BE2C (cell line): ENCODE measurements around the gene A4GALT. TPM values are rescaled to one million over a fixed set of nuclear protein-coding genes. Genes with fewer than 3 reads are reported as not detected.

Experiments used
- DNase-seq: peaks from one replicate; pipeline ENCODE4 v3.0.0-alpha.2; 2020
- H3K27me3 ChIP-seq: fragments of 250-450 bp; sonication (Bioruptor Pico); 2 replicates; pipeline ENCODE4 v1.5.1; 2020; ENCODE audit warnings: mild to moderate bottlenecking
- H3K36me3 ChIP-seq: fragments of 250-450 bp; sonication (Bioruptor Pico); 2 replicates; pipeline ENCODE4 v1.5.1; 2020; ENCODE audit warnings: mild to moderate bottlenecking
- H3K4me1 ChIP-seq: fragments of 250-450 bp; sonication (Bioruptor Pico); 2 replicates; pipeline ENCODE4 v1.5.1; 2020
- H3K4me3 ChIP-seq: 2 replicates; pipeline ENCODE4 v1.5.1; 2011; ENCODE audit warnings: low read depth, low read length
- H3K9me3 ChIP-seq: fragments of 250-450 bp; sonication (Bioruptor Pico); 2 replicates; pipeline ENCODE4 v1.5.1; 2020
- polyA plus RNA-seq: library from polyadenylated mRNA; unstranded; fragments of >200 nt; gene quantifications from one replicate; pipeline ENCODE4 v1.2.1, GENCODE V29; 2012; ENCODE audit warnings: low read depth, missing spikeins; ENCODE audit not compliant: insufficient read length, insufficient read depth
- TF ChIP-seq, protein P1 (sequence below): IDR thresholded peaks from 2 replicates; pipeline ENCODE4 v1.5.1; 2012; ENCODE audit warnings: mild to moderate bottlenecking, low read depth, low read length

Gene A4GALT, protein sequence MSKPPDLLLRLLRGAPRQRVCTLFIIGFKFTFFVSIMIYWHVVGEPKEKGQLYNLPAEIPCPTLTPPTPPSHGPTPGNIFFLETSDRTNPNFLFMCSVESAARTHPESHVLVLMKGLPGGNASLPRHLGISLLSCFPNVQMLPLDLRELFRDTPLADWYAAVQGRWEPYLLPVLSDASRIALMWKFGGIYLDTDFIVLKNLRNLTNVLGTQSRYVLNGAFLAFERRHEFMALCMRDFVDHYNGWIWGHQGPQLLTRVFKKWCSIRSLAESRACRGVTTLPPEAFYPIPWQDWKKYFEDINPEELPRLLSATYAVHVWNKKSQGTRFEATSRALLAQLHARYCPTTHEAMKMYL
- not detected for polyA plus RNA-seq

DNA sequence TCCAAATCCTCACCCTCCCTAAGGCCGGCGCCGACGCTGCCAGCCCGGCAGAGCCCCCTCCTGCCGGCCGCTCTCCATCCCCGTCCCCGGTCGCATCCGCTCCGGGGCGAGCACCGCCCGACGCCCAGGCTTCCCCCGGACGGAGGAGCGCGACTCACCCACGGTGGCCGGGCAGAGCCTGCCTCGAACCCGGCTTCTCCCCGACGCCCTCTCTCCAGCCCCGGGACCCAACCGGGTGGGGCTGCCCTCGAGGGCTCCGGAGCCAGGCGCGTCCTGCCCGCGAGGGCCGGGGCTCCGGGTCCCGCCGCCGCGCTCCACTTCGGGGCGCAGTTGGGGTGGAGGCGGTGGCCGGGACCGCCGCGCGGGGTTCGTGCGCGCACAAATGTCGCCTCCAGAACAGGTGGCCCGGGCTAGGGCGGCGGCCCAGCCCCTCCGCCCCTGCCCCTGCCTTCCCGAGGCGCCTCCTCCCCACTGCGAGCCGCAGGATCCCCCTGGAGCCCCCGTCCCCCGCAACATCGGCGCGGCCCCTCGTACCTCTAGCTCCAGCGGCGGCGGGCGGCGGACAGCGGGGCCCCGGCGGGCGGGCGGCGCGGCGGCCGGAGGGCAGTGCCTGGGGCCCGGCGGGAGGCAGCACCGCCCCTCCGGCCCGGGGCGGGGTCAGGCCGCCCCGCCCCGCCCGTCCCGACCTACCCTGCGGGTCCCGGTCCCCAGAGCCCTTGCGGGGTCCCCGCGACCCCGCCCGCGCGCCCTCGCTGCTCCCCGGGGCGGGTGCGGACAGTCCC lies at the start of gene A4GALT:
Gene A4GALT, minus strand, starts transcription at position 608 of the 782 bp plus-strand sequence. CDS start 26,919 bp downstream, outside the sequence.
- TF ChIP-seq, protein P1, sequence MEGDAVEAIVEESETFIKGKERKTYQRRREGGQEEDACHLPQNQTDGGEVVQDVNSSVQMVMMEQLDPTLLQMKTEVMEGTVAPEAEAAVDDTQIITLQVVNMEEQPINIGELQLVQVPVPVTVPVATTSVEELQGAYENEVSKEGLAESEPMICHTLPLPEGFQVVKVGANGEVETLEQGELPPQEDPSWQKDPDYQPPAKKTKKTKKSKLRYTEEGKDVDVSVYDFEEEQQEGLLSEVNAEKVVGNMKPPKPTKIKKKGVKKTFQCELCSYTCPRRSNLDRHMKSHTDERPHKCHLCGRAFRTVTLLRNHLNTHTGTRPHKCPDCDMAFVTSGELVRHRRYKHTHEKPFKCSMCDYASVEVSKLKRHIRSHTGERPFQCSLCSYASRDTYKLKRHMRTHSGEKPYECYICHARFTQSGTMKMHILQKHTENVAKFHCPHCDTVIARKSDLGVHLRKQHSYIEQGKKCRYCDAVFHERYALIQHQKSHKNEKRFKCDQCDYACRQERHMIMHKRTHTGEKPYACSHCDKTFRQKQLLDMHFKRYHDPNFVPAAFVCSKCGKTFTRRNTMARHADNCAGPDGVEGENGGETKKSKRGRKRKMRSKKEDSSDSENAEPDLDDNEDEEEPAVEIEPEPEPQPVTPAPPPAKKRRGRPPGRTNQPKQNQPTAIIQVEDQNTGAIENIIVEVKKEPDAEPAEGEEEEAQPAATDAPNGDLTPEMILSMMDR, result no peak
- H3K9me3 ChIP-seq, result no peaks in the 10 kb centered on the region
- H3K36me3 ChIP-seq, result no peaks in the 10 kb centered on the region
- H3K27me3 ChIP-seq, result peaks cover 63% of the 10 kb centered on the region
- H3K4me1 ChIP-seq, result no peaks in the 10 kb centered on the region
- no peak within 1 kb of the TSS; the same call in 1 of the 2 replicates for H3K4me3 ChIP-seq
- no peak for DNase-seq

DNA sequence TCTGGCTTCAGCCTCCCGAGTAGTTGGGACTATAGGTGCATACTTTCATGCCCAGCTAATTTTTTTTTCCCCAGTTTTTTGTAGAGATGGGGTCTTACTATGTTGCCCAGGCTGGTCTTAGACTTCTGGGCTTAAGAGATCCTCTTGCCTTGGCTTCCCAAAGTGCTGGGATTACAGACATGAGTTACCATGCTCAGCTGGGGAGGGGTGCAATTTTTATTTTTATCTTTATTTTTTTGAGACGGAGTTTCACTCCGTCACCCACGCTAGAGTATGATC lies 49.7 kb upstream of the A4GALT start:
- H3K4me3 ChIP-seq, result no peak overlapping the region
- H3K27me3 ChIP-seq, result no peaks in the 10 kb centered on the region
- peaks cover 9% of the 10 kb centered on the region for H3K4me1 ChIP-seq
- H3K36me3 ChIP-seq, result no peaks in the 10 kb centered on the region
- H3K9me3 ChIP-seq, result no peaks in the 10 kb centered on the region
- TF ChIP-seq, protein P1, result no peak
- no peak for DNase-seq

DNA sequence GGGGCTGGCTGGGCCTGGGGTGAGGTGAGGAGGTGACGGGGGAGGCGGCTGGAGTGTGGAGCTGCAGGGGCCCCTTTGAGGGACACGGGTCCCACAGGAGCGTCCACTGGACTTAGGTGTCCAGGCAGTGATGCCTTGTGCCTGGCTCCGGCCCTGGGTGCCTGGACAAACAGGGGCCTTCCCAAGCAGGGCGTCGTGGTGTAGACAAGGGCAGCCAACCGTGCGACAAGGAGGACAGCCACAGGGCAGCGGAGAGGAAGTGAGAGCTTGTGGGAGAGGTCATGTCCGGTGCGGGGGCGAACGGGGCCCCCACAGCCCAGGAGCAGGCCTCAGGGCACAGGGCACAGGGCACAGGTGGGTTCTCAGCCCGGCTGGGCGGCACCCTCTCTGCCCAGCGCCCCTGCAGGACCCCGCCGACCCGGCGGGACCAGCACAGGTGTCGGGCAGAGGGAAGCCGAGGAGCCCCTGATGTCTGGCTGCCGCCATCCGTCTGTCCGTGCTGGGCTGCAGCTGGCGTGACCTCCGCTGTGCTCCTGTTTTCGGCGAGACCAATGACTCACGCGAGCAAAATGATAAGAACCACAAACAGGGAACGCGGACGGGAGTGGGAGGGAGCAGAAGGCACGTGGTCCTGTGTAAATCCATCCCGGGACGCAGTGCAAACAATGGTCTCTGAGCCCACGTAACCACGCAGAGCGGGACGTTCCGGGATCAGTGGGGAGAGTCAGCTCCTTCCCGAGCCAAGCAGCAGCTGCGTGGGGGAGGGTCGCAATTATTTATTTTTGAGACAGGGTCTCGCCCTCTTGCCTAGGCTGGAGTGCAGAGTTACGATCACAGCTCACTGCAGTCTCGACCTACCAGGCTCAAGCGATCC lies 49.1 kb upstream of the A4GALT start:
- Histone ChIP-seq H3K4me3 (peak overlapping the region; percentile 7; the same call in 1 of the 2 replicates), H3K4me1 (peaks cover 9% of the 10 kb centered on the region), H3K9me3 (no peaks in the 10 kb centered on the region), H3K36me3 (no peaks in the 10 kb centered on the region), H3K27me3 (no peaks in the 10 kb centered on the region)
- TF ChIP-seq, protein P1, result no peak
- peak; percentile 44 for DNase-seq

DNA sequence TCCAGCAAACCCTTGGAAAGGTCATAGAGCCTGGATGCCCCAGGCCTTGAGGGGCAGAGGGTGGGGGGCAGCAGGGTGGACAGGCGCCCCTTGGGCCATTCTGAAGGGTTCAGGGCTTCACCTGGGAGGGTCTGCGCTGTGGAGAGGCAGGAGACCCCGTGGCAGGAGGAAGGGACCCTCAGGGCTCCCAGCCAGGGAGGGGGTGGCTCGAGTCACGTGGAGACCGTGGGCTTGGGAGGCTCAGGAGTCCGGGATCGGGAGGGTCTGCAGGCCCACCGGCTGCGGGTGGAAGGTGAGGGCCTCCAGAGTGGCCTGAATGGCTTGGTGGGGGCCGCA lies 48.5 kb upstream of the A4GALT start:
- no peak for DNase-seq
- H3K27me3 ChIP-seq, result no peaks in the 10 kb centered on the region
- no peaks in the 10 kb centered on the region for H3K36me3 ChIP-seq
- H3K4me1 ChIP-seq, result peaks cover 9% of the 10 kb centered on the region
- TF ChIP-seq, protein P1, result no peak
- no peaks in the 10 kb centered on the region for H3K9me3 ChIP-seq
- no peak overlapping the region for H3K4me3 ChIP-seq

DNA sequence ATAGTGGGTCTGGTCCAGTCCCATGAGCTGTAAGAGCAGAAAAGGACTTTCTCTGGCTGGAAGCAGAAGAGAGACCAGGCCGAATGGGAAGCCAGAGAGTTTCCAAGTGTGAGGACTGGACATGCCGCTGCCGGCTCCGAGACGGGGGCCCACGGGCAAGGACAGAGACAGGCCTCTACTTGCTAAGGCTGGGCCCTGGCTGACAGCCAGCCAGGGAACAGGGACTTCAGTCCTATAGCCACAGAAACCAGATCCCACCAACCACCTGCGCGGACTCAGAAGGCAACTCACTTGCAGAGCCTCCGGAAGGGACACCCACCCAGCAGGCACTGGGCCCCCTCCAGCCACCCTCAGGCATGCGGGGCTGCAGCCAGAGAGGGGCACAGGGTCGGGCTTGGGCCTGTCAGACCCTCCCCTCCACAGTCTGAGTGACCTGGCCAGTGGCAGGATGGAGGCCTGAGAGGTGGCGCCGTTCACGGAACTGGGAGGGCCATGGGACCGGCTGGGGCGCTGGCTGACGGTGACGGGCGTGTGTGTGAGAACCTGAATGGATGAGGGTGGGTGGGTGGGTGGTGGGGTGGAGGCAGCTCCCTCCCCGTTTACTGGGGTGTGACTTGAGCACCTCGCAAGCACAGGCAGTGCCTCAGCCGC lies 47.8 kb upstream of the A4GALT start:
- Histone ChIP-seq H3K36me3 (no peaks in the 10 kb centered on the region), H3K27me3 (no peaks in the 10 kb centered on the region), H3K9me3 (no peaks in the 10 kb centered on the region), H3K4me3 (no peak overlapping the region), H3K4me1 (peaks cover 9% of the 10 kb centered on the region)
- TF ChIP-seq, protein P1, result no peak
- peak; percentile 40 for DNase-seq
